NCI-H82 (cell line): ENCODE measurements around the gene PTPRT.

Experiments used
- DNase-seq: peaks from one replicate; lab custom pipeline; 2025; lab: John Stamatoyannopoulos, UW

Gene PTPRT

DNA sequence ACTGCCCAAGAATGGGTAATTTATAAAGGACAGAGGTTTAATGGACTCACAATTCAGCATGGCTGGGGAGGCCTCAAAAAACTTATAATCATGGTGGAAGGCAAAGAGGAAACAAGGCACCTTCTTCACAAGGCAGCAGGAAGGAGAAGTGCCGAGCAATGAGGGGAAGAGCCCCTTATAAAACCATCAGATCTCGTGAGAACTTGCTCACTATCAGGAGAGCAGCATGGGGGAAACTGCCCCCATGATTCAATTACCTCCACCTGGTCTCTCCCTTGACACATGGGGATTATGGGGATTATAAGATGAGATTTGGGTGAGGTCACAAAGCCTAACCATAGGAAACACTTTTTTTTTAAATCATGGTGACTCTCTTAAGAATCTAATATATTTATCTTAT, 278.9 kb downstream of the PTPRT start:
- peak; percentile 88 for DNase-seq

- DNase-seq = no peak
These were observed 282.0 kb downstream of the PTPRT start for GRCh38 chr20:42907730-42908129.

DNA sequence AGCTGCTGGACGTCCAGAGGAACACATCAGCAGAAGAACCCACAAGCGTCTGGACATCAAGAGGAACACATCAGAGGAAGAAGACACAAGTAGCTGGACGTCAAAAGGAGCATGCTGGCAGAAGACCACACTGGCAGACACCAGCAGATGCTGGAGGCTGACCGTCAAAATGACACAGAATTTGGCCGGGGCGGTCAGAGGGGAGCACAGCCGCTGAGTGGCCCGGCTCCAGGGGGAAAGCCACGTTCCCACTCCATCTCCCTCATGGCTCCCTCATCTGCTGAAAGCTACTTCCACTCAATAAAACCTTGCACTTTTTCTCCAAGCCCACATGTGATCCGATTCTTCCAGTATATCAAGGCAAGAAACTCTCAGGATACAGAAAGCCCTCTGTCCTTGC, 283.6 kb downstream of the PTPRT start:
- no peak for DNase-seq

GRCh38 chr20:42902509-42902908, 287.2 kb downstream of the PTPRT start:
- DNase-seq = no peak

- no peak for DNase-seq
These were observed 287.8 kb downstream of the PTPRT start for GRCh38 chr20:42901689-42902440.

DNA sequence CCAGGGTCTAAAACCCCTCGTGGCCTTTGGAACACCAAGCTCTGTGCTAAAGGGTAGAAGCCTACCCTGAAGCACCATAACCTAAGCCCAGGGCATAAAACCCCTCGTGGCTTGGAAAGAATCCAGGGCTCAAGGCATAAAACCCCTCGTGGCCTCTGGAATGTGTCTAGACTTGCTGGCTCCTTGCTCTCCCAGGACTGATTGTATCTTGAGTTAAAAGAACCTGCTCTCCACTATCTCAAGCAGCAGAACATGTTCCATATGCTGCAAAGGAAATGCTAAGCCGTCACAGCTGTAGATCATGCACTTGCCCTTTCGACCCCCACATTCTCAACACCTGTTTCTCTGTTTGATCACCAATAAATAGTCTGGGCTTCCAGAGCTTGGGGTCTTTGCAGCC, 288.9 kb downstream of the PTPRT start:
- DNase-seq = peak; percentile 75

DNA sequence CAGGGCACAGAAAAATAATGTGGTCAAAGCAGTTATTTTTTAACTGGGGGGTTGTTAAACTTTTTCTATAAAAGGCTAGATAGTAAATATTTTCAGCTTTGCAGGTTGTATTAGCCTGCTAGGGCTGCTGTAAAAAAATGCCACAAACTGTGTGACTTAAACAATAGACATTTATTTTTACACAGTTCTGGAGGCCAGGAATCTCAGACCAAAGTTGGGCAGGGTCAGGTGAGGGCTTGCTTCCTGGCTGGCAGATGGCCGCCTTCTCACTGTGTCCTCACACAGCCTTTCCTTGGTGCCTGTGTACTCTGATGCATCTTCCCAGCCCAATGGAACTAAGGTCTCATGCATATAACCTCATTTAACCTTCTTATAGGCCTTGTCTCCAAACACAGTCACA, 294.7 kb downstream of the PTPRT start:
- DNase-seq = peak; percentile 80

DNA sequence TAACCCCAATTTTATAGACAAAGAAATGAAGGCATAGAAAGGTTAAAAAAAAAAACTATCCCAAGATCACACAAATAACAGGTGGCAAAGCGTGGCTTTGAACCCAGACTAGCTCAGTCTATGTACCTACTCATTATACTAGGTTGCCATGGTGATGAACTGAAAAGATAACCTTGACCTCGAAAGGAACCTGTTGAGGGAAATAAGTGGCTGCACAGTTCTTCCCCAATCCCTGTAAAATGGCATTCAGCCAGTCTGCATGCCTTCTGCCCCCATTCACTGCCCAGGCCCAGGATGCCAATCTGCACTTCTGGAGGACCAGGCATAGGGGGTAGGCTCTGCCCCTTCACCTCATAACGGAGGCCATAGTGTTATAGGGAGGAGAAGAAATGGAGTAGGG, 295.2 kb downstream of the PTPRT start:
- no peak for DNase-seq

DNA sequence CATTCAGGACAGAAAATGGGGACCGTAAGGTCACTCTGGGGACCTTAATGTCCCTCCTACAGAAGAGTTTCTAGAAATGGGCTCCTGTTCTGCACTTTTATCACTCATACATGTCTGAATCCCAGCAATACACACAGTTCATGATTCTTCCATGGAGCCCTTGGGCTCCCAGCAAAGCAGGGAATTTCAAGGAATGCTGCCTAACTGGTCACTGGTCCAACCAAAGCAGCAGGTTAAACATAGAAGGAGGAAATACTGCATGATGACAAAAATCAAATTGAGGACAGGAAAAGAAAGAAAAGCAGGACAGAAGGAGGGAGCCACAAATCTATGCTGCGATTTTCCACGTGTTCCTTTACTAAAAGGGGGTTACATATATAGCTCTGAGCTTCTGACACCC, 300.2 kb downstream of the PTPRT start:
- DNase-seq = no peak

DNA sequence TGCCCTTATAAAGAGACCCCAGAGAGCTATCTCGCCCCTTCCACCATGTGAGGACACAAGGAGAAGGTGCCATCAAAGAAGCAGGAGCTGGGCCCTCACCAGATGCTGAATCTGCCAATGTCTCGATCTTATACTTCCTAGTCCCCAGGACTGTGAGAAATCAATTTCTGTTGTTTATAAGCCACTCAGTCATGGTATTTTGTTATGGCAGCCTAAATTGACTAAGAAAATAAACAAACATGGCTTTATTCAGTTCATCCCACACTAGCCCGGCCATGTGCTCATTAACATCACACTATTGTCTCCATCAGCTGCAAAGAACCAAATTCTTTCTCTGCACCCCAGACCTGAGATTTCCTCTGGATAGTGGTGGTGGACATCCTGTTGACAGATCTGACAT, 302.4 kb downstream of the PTPRT start:
- DNase-seq = no peak

DNA sequence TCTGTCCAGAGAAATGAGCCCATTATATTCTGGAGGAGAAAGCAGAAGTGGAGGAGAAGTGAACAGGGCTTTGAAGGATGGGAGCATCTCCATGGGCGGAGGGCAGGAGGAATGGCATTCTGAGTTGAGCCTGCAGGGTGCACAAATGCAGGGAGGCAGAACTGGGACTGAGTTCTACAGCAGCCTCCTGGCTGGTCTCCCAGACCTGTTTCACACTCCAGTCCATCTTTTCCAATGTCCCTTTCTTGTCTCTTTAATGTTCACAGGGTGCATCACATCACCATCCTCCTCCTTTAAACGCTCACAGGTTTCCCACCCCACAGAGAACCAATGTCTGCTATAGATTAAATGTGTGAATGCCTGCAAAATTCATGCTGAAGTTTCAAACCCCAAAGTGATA, 302.9 kb downstream of the PTPRT start:
- no peak for DNase-seq

DNA sequence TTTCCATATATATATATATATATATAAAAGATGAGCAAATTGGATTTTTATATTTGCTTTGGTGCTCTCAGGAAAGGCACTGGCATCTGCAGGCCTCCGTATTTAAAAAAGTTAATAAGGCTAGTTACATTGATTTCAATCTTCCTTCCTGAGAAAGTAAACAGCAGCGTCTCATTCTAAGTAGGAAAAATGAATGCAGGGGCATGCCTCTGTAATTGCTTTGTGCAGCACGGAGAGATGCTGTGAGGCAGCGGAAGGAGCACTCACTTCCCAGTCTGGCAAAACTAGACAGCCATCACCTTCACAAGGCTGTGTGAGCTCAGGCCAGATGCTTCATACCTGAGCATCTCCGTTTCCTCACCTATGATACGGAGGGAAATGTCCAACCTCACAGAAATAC, 303.7 kb downstream of the PTPRT start:
- no peak for DNase-seq

DNA sequence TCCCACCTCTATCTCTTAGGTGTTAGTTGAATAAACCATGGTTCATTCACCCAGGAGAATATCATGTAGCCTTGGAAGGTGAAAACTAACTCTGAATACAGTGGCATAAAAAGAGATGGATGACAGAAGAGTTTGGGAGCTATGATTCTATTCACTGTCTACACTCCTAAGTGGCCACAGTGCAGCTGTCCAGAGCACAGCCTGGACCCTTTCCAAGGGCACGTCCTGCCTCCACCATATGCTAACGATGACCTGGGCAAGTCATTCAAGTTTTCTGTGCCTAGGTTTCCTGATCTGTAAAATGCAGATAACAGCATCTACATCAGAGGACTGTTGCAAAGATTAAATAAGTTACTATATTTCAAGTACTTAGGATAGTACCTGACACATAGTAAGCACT, 314.1 kb downstream of the PTPRT start:
- no peak for DNase-seq

- no peak for DNase-seq
These were observed 316.4 kb downstream of the PTPRT start for GRCh38 chr20:42873259-42873658.

DNA sequence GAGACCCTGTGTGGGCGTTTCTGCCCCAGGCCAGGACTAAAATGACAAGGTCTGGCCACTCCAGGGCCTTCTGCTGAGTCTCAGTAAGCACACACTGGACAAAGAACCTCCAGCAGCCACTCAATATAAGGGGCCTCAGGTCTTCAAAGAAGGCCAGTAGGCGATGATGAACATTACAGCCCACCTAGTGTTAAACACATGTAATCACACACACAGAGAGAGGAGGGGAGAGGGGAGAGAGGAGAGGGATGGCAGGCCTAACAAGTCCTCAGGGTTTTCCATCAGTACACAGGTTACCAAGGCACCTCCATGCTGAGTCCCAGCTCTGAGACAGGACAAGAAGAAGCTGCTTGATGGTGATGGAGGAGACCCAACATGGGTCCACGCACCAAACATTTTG, 325.6 kb downstream of the PTPRT start:
- DNase-seq = peak; percentile 19

- DNase-seq = peak; percentile 74
These were observed 327.3 kb downstream of the PTPRT start for GRCh38 chr20:42862446-42862845.

GRCh38 chr20:42857446-42857845, 332.3 kb downstream of the PTPRT start:
- DNase-seq = peak; percentile 98

GRCh38 chr20:42855896-42856295, 333.8 kb downstream of the PTPRT start:
- DNase-seq = no peak

GRCh38 chr20:42852691-42853090, 337.0 kb downstream of the PTPRT start:
- DNase-seq = no peak

DNA sequence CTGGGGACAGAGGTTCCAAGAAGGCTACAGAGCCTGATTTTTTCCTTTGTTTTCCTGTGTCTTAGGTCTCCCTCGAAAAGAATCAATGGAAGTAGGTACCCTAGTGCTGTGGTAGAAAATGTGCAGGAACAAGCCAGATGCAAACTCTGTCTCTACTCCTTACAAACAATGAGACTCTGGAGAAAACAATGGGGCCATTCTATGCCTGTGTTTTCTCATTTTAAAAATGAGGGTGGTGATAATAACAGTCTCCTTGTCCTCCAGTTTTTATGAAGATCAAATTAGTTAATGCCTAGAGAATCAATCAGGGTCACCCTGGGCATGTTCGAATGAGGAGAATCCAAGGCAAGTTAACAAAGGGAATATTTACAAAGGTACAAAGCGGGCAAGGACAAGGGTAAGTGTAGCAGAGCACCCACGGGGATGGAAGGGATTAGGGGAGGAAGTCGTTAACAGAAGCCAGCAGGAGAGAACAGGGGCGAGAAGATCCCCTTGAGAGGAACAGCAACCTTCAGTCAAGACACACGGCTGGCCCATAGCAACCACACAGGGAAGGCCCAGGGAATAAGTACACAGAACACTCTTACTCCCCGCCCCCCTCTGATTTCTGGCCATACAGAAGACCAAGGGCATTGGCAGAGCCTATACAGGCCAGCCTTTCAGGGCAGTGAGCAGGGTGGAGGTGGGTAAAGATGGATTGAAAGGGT, 342.8 kb downstream of the PTPRT start:
- DNase-seq = no peak

- DNase-seq = no peak
These were observed 345.0 kb downstream of the PTPRT start for GRCh38 chr20:42844751-42845150.

DNA sequence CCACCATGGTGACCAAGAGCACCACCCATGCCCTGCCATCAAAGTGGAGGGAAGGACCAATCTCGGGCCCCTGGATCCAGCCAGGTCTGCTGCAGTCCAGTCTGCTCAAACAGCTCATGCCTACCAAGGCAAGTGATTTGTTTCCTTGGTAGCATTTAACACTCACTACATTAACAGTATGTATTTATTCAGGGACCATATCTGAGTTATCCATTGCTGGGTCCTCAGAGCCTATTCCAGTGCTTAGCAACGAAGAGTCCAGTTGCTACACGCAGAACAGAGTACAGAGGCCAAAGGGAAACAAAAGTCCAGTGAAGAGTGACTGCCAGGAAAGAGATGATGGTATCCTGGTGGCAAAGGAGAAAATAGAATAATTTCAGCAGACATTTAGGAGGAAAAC, 352.2 kb downstream of the PTPRT start:
- no peak for DNase-seq

DNA sequence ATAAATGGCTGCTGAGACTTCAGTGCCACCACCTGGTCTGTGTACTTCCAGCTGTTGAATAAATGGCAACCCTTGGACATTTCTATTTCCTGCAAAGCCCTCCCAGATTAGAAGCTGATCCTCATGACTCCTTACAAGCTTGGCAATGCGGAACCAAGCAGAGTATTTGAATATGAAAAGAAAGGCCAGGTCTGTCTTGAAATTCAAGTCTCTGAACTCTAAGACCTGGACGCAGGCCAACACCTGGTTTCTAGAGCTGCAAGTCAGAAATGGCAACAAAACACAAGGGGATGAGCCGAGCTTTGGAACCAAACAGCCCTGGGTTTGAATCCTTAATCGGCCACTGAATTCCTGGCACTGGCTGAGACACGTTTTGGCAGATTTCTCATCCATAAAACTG, 353.4 kb downstream of the PTPRT start:
- DNase-seq = no peak

- no peak for DNase-seq
These were observed 381.8 kb downstream of the PTPRT start for GRCh38 chr20:42807876-42808275.
